NOMO-1 treated with DMSO at 0.1 percent for 48 hours (cell line): ENCODE data around the gene TFEB.

Experiments
- DNase-seq: peaks from one replicate; lab custom pipeline; 2025; ENCODE audit not compliant: unreplicated experiment; lab: John Stamatoyannopoulos, UW

Gene TFEB

GRCh38 chr6:41724228-41724580 lies 11.2 kb downstream of the TFEB start:
- no peak for DNase-seq

DNA sequence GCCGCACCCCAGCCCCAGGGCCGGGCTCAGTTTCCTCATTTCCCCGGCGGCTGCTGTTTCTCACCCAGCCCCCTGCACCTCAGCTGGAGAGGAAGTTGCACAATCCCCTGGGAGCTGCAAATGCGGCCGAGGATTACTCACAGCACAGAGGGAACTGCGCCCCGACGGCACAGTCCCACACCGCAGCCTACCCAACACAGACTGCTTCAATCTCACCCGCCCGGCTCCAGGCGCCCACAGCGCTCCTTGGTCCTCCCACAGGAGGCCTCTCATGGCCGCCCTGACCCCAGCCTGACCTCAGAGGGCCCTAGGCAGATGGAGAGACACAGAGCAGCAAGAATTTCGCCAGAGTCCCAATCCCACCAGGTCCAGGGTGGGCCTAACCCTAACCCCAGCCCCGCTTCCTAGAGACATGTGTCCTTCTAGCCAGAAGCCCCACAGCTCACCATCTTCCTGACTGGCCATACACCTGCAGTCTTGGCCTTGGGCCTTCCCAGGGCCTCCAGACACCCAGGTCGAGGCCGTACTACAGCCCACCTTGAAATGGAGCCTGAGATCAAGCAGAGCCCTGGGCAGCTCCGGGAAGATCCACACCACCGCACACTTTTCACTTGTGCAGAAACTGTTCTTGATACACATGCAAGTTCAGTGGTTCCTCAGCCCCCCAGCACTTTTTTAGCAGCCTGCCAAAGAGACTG lies 11.7 kb downstream of the TFEB start:
- peak; percentile 95 for DNase-seq

DNA sequence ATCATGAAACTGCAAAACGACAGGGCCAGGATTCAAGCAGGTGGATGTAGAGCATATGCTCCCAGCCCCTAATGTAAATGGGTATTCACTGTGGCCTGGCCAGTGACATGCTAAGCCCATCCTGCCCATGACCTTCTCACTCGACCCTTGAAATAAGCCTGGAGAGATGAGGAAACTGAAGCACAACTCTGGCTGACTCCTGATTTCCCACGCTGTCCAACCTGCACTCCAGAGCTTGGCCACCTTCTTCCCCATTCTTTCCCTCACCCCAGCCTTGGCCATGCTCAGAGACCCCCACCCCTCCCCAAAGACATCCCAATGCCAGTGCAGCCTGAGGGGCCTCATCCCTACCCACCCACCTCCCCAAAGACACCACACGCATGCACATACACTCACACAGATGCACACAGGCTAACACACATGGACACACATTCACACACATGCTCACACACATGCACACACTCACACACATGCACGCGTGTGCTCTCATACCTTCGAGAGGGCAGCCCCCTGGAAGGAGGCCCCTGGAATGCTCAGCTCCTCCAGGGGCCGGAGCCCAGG lies 12.4 kb downstream of the TFEB start:
- no peak for DNase-seq

DNA sequence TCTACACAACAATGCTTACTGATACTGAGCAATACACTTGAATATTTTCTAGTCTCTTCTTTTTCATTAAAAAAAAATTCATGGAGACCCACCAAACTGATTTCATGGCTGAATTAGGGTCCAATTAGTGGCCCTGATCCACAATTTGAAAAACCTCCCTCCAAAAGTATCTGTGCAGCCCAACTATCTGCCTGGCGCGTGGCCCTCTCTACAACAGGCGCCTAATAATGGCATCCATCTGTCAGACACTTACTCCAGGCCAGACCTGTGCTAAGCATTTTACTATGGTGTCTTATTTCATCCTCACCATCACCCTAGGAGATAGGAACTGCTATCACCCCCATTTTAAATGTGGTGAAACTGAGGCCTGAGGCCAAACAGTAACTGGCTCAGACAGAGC lies 14.0 kb downstream of the TFEB start:
- DNase-seq: no peak

DNA sequence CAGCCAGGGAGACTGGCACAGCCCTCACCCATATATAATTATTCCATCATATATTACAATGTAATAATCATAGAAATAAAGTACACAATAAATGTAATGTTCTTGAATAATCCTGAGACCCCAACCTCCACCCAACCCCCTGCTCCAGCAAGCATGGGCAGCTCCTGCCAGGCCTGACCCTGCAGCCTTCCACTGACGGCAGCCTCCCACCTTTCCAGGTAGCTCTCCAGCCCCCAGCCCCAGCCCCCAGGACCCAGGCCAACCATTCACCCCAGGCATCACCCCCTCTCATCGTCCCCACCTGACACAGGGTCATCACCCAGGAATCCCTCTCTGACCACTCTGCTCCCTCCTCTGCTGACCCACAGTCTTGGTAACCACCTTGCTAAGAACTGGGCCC lies 14.6 kb downstream of the TFEB start:
- no peak for DNase-seq

DNA sequence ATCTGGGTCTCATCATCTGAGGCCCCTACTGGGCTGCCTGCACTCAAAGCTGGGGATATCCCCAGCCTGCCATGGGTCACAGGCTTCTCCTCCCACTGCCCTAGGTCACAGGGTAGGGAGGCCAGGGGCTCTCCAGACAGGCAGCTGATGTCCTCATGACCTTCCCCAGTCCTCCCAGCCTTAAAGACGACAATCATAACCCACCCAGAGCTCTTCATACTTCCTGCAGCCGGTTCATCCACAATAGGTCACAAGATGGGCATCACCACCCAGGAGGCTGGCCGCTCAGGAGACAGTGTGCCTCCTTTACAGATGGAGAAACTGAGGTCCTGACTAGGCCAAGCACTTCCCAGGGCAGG lies 15.2 kb downstream of the TFEB start:
- no peak for DNase-seq

GRCh38 chr6:41719436-41720261 lies 15.8 kb downstream of the TFEB start:
- no peak for DNase-seq

DNA sequence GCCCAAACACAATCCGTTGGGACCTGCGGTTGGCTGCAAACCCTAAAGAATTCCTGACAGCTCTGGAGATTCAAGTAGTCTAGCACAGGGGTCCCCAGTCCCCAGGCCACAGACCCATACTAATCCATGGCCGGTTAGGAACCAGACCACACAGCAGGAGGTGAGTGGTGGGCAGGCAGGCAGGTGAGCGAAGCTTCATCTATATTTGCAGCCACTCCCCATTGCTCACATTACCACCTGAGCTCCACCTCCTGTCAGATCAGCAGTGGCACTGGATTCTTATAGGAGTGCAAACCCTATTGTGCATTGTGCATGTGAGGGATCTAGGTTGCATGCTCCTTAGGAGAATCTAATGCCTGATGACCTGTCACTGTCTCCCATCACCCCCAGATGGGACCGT lies 16.6 kb downstream of the TFEB start:
- no peak for DNase-seq

GRCh38 chr6:41717392-41717736 lies 18.0 kb downstream of the TFEB start:
- DNase-seq: peak; percentile 30

- DNase-seq: peak; percentile 29
Observed at GRCh38 chr6:41716516-41717391, 18.7 kb downstream of the TFEB start.

GRCh38 chr6:41715795-41716515 lies 19.5 kb downstream of the TFEB start:
- no peak for DNase-seq

GRCh38 chr6:41714556-41715273 lies 20.7 kb downstream of the TFEB start:
- DNase-seq: no peak

DNA sequence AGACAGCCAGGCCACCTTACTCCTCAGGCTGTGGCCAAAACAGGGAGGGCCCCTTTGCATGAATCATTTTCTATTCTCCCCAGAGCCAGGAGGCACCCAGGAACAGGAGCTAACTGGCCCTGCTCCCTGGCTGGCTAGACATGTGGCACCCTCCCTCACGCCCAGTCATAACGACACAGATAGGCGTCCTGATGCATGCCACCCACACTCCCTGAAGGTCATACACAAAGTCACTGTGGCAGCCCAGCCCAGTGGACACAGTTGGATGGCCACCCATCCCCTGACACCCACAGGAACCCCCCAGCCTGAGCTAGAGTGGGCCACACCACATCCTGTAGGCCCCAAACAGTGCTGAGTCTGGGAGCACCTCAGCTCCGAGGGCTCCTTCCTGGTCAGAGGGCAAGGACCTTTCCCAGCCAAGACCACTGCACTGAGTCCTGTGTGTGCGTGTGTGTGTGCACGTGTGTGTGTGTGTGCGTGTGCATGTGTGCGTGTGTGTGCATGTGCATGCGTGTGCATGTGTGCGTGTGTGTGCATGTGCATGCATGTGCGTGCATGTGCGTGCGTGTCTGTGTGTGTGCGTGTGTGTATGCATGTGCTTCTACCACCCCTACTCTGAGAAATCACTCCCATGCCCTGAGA lies 21.6 kb downstream of the TFEB start:
- no peak for DNase-seq

GRCh38 chr6:41713159-41713649 lies 22.2 kb downstream of the TFEB start:
- no peak for DNase-seq

DNA sequence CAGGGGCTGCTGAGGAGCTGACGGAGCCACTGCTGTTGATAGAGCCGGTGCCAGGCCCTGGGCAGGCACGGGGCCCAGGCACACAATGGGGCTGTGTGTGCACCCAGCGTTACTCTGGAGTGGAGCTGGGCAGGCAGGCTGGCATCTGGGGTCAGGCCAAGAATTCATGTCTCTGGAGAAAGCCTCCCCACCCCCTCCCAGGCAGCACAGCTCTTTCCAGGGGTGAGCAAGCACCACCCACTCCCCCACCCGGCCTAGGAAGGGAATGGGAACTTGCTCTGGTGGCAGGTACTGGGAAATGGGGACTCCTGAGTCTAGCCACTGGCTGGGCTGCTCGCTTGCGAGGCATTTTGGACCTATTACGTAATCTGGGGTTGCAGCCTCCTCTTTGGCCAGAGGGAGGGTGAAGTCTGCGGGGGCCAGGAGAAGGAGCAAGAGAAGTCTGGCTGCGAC lies 22.7 kb downstream of the TFEB start:
- DNase-seq: peak; percentile 21

DNA sequence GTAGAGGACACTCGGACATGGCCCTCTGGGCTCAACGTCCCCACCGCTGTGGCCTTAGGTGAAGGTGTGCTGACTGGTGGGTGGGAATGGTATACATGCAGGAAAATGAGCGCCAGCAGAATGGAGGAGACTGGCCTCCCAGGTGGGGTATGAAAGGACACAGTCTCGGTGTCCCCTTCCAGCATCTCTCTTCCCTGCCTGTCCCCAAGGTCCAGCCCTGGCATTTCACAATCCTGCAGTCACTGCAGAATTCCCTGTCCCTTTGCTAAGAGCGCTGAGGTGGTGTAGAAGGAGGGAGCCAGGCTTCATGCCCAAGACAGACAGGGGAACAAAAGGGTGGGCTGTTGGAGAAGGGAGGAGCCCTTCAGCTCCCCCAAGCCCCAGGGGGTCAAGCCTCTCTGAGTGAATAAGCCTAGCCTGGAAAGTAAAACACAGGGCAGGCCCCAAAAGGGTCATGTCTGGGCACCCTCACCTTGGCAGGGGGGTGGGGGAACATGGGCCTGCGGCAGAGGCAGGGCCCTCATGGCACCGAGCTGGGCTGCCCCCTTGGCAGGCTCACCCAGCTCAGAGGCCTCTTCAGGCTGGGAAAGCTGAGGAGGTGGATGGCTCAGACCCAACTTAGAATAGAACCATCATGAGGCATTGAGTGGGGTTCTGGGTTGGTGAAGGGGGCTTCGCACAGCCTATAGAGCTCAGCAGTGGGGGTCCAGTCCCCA lies 23.9 kb downstream of the TFEB start:
- no peak for DNase-seq

GRCh38 chr6:41709375-41709774 lies 26.0 kb downstream of the TFEB start:
- DNase-seq: no peak

DNA sequence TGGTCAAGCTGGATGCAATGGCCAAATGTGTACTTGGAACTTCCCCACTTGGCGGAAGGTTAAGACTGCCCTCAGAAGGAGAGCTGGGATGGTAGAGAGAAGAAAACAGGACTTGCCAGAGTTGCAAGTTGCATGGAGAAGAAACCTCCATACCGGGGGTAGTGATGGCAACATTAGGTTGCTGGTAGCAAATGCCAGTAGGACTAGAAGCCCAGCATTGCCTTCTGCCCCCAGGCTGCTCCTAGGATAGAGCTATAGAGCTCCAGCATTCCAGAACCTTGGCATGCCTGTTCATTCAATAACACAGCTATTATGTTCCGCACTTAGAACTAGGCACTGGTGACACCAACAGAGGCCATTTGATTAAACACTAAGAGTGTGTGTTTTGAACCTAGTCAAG lies 26.6 kb downstream of the TFEB start:
- DNase-seq: no peak
